GM19035 (cell line): ENCODE results near the gene SPRYD3.

ENCODE experiments used
- ATAC-seq: cut with Tn5 transposase; IDR thresholded peaks from one replicate; pipeline ENCODE4 v1.9.1; 2021; ENCODE audit not compliant: unreplicated experiment

SPRYD3 gene

DNA sequence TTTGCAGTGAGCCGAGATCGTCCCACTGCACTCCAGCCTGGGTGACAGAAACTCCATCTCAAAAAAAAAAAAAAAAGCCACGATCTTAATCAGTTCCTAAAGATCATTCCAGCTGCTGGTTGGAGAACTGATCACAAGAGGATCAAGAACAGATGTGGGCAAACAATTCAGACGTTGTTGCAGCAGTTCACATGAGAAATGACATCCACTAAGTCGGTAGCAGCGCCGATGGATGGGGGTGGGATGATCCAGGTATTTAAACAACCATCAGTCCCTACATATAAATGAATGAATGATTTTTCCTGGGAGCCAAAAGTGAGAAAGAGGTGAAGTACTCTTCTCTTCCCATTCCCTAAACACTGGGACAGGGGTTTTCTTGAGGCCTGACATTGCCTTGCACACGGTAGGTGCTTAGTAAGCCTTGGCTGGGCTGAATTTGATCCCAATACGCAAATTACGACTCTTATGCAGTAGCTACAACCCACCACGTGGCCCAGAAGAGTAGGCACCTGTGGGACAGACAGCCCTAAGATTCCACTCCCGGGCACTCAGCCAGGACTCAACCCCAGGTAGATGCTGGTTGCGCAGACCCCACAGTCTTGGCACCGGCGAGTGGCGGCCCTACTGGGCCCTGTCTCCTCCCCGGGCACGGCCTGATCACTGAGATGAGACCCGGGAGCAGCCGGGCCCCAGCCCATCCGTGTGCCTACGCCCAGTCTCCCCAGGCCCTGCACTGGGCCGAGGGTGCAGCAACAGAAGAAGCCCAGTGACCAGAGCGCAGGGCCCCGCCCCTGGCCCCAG, 565 bp downstream of the SPRYD3 start:
- peak; percentile 27 for ATAC-seq

DNA sequence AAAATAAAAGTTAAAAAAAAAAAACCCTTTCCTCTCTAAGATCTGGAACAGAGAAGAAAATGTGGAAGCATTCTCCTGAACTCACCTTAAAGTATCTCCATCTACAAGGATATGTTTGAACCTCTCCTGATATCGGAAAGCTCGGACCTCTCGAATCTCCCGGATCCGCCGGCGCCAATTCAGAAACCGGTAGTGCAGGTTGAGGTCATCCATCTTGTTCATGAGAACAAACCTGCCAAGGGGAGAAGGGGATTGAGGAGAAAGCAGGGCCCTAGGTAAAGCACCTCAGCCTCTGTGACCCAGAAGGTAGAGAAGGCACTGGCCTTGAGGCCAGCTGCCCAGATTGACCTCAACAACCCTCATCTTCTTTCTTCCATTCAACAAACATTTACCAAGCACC, 2.2 kb downstream of the SPRYD3 start:
- ATAC-seq, result no peak

DNA sequence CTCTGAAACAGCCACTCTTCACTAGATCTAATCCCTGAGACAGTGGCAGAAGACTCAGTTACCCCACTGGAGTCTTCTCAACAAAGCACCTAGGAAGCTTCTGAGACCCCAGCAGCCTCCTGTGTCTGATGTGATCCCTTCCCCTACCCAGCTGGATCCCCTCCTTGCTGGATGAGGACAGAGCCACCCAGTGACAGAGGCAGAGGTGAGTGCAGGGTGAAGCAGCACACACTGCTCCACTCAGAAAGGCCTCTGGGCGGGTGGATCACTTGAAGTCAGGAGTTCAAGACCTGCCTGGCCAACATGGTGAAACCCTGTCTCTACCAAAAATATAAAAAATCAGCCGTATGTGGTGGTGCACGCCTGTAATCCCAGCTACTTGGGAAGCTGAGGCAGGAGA, 2.7 kb downstream of the SPRYD3 start:
- ATAC-seq, result no peak

DNA sequence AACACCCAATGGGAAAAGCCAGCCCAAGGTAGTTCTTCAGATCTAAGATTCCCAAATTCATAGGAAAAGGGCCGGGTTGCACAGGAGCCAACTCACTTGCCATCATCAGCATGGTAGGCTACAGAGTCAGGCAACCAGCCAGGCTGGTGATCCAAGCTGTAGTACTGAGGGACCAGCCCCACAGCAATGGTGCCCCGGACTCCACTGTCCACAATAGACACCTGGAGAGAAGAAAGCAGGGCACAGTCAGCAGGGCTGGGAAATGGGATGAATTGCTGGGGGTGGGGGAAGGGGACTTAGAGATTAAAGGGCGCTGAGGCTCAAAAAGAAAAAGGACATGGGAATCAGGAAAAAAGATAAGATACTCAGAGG, 4.2 kb downstream of the SPRYD3 start:
- ATAC-seq, result no peak

DNA sequence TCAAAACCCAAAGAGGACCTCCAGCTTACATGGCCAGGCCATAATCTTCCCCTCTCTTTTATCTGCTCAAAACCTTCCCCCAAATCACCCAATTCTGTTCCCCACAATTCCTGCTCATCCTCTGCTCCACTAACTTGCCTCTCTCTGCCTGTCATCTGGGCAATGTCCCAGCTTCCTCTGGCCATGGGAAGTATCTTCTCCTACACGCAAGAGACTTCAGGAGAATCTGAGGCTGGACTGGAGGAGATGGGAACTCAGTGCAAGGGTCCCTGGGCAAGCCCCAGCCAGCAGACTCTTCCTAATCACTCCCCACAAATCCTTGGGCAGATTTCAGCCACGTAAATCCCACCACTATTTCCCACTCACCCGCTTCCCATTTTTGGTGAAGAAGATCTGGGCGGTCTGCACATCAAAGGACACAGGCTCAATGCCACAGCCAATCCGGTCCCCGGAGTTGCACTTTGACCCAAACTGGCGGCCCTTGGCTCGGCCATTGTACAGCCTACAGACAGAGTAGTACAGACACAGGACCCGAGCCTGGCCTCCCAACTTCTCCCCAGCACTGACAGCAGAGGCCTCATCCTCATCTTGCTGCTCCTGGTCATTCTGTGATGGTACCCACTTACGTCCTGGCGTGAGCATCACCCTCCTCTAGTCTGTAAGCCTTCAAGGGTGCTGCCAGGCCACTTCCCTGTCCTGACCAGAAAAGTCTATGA, 4.7 kb downstream of the SPRYD3 start:
- no peak for ATAC-seq

DNA sequence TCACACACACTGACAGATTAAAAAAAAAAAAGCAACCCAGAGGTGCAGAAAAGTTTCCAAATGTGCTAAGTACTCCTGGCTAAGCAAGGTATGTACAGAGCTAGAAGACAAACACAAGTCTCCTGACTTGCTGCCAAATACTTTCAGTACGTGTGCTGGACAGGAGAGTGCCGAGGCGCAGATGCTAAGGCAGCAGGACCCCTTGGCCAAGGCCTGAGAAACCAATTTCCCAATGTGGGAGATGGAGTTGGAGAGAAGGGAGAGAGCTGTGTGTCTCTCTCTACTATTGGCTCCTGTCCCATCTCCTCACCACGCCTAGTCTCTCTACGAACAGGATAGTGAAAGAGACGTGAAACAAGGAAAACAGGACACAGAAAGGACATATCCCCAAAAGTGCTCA, 5.3 kb downstream of the SPRYD3 start:
- ATAC-seq, result no peak

DNA sequence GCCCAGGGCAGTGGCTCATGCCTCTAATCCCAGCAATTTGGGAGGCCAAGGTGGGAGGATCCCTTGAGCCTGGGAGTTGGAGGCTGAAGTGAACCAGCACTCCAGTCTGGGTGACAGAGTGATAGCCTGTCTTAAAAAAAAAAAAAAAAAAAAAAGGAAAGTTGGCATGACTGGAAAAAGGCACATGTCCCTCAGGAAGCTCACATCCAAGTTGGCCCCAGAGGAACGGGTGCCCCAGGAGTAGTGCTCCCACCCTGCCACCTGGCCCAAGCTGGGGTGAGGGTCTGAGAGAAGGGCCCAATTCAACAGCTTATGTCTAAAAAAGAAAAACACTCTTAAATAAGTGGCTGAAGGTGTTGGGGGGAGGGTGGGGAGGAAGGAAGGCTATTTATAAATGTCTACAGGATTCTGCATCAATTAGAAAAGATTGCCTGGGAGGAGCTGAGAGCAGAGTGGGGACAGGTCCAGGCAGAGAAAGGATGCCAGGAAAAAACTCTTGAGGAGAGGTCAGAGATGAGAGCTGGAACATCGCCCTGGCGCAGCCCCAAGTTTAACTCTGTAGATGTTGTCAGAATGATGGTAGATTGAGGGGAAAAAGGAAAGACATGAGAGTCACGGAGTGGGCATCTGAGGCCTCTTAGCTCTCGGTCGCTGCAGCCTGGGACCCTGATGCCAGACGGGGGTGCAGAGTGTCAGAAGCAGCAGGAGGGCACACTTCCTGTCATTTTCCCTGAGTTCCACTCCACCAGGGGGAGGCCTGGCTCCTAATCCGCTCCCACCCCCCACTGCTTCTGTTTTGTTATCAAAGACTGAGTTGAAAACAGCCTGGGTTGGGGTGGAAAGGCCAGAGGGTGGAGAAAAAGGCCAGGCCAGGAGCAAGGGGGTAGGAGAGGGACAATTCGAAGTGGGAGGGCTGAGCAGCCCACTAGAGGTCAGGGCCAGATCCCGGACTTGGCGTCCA, 7.3 kb downstream of the SPRYD3 start:
- ATAC-seq, result no peak

DNA sequence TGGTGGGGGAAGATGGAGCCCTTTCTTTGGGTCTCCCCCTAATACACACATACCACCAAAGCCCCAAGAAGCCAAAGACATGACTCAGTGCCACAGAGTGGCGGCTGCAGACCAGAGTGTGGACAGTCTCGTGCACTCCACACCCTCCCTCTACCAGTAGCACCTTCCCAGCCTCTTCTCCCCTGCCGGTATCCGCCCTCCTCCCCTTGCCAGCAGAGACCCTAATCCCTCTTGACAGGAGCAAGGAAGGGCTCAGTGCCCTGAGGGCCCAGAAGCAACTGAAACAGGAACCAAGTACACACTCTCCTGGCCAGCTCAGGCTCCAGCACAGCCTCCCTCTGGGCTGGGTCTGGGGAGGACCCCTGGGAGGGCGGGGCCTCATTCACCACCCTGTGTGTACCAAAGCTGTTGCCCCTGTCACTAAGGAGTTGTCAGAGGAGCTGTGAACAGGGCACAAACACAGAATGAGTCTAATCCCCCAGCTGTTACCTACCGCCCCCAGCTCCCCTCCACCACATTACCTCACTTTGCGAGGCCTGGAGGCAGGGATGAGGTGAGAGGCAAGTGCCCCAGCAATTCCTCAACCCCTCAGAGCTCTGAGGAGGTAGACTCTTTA, 8.2 kb downstream of the SPRYD3 start:
- no peak for ATAC-seq

DNA sequence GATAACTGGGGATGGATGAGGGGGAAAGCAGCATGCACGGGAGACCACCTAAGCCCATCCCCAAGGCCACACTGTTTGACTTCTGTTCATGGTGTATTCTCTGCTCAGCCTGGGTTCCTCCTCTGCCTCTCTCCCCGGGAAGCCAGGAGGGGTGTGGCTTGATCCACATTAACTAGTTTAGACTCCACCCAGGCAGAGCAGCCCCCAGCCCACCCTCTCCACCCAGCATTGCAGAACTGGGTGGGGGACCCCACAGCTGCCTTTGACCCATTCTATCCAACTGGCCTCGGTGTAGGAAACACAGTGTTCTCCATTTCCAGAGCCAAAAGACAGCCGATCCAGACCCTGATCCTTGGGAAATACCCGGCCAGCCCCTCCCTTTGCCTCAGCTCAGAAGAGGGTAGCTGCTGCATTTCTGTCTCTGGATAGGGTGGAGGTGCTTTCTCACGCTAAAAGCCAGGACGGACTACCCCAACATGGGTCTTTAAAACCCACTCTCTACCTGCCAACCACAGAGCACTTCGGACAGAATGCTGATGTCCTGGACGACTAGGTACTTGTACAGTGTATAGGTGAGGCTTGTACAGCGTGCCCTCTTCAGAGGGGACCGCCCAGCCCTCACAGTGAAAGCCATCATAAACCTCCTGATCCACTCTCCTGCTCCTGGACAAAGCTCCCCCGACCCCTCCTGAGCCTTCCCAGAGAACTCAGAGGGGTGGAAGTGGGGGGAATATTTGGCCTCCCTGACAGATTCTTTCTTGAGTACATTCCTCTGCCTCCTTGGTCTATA, 9.4 kb downstream of the SPRYD3 start:
- no peak for ATAC-seq

DNA sequence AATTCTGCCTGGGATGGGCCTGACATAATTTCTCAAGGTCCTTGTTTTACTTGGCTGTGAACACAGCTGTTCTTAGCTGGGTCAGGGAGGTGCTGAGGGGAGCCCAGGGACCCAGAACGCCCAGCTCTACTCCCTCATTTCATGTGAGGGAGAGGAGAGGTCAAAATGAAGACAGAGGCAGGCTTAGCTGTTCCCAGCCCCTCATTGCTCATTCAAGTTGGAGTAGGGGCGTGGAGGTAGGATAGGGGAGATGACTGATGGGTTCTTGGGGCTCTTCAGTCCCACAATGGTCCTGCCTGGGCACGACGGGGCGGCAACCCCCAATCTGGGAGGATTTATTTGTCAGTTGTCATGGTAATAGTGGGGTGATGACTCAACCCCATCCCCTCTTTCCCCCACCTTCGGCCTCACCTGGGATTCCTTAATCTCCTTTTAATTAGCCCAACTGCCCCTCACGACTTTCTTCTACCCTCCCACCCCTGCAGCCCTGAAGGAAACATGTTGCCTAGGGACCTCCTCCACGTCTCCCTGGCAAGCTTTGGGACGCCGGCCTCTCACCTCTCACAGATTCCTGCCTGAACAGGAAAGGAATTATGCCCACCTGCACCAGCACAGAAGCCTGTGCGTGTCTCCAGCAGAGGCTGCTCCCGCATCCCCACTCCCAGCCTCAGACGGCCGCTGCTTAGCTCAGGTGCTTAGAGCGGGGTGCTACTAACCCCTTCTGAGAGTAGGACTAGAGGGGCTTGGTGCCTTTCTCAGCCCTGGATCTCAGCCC, 10.2 kb downstream of the SPRYD3 start:
- no peak for ATAC-seq

DNA sequence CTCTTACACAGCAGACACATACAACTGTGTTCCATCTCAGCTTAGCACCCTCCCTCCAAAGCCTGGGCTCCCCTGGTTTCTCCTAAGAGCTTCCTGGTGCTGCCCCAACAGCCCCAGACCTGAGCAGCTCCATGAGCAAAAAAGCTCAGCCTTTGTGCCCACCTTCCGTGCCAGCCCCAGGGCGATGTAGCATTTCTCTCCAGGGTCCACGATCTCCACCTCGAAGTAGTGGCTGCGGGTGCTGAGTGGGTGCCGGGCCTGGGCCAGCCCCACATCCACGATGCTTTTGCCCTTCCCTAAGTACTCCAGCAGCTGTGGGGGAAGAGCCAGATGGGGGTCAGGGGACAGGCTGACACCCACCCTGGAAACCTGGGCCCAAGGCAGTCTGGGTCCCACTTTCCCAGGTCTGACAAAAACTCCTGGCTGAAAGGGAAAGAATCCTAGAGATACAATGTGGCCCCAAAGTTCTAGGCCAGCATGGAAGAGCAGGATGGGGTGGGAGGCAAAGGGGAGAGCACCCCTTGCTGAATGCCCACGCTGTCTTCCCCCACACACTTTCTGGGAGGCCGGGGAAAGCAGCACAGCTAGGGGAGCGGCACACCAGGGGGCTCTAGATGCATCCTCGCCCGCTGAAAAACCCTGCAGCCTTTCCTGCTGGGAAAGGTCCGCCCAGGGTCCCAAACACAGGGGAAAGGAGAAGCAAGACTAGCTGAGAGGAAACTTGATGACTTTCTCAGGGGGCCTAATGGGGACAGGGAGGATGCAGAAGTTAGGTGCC, 11.0 kb downstream of the SPRYD3 start:
- ATAC-seq, result no peak

DNA sequence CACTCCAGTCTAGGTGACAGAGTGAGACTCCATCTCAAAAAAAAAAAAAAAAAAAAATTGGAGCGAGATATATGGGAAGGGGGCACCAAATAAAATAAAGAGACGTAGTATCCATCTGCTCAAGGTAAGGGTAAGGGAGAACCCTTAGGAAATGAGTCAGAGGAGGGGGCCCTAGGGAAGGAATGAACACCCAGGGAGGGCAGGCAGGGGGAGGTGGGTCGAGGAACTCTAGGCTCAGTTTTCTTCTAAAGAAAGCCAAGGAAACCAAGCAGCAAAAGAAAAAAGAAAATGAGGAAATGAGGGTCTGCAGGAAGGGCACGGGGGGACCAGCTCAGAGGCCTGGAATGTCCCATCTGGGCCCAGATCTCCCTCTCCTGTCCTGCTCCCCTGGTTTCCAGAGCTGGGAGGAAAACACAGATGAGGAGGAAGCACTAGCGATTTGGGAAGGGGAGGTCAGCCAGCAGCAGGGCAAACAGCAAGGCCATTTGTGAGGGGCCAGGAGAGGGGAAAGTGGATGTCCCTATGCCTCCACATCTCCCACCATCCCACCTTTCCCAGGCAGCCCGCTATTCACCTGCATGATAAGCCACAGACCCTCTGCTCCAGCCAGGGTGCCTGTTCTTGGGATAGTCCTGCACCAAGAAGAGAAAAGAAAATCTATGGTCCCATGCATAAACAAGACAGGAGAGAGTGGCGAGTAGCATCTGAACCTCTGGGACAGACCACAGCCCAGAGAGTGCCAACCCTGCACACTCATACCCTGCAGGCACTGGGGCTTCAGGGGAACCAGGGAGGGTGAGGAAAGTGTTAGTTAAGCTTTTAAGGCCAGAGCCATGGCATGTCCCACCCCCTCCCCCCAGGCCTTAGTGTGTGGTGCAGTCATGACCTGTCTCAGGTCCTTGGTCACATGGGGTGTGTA, 11.9 kb downstream of the SPRYD3 start:
- ATAC-seq, result no peak

DNA sequence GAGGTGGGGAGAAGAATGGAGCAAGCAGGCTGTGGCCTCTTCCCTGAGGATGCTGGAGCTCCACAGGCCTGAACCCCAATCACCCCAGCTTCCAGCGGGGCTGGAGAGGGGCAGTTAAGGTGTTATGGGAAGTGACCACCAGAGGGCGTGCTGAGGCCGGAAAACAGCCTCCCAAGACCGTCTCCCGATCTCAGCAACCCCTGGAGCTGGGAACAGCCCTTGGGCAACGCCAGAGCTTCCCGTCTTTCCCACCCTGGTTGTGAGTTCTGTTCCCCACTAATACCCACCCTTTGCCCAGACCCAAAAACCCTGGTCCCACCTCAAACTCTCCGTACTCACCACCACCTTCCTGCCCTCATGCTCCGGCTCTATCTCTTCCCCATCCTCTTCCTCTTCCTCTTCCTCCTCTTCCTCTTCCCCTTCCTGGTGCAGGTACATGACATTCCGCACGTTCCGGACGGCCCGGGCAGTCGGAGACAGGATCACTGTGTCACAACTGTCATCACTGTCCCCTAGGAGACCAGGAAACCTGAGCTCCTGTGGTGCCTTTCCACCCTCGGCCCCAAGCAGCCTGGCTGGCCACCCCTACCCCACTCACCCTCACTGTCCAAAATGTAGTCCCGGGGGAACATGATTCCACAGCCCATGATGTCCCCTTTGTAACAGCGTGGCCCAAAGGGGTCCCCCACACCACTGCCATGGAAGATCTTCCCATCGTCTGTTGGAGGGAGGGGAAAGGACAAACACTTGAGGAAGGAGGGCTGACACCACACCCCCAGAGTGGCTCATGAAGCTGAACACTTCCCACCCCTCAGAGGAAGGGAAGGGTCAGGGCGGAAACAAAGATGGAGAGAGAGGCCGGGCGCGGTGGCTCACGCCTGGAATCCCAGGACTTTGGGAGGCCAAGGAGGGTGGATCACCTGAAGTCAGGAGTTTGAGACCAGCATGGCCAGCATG, 12.9 kb downstream of the SPRYD3 start:
- no peak for ATAC-seq

DNA sequence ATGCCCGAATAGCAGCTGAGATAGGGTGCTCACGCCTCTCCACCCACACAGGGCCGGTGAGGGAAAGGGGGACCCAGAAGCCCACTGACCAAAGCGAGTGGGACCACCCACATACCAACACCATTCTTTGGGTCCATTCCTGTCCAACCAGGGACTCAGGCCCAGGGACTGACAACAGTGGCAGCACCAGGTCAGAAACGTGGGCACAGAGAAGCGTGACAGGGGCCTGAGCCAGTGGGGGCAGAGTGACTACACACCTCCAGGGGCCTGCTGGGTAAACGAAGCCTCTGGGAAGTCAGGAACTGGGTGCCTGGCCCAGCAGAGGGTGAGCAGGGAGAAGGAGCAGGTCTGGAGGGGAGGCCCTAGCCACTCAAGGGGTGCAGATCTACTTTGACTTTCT, 13.7 kb downstream of the SPRYD3 start:
- no peak for ATAC-seq

DNA sequence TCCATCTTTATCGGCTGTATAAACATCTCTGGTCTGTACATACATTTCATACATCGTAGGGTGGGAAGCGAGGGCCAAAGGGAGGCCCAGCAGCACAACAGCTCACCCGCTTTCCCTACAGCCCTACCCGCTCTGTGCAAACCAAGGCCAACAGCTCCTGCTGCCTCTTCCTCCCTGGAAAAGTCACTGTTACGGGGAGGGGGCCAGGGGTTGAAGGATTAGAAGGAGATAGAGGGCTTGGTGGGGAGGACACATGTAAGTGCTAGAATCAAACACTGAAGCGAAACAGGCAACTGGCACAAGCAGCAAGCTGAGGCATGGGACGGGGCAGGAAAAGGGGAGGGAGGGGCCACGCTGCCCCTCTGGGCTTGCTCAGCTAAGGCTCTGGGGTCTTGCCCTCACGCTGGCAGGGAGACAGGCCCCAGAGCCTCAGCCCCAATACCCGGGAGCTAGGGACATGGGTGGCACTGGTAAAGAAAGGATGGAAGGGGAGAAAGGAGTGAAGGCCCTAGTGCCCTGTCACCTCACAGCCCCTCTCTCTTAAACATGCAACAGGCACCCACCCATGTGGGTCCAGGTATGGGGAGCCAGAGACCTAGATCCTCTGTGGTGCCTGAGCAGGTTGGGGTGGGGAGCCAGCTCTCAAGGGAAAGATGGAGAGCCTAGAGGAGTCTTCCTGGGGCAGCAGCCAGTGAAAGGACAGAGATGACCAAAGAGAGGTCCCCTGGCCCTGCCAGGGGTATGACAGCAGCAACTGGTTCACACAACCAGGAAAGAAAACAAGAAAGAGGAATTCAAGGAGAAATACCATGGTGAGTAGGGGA, 14.4 kb downstream of the SPRYD3 start:
- ATAC-seq, result no peak
